PC-9 (cell line): Measurements from ENCODE around the gene SMCO2. TPM values are rescaled to one million over a fixed set of nuclear protein-coding genes. Genes with fewer than 3 reads are reported as not detected.

Source experiments
- BruUV-seq: library from RNA; stranded (reverse); fragments of 400-500 nt; replicated peaks from 2 replicates; lab custom pipeline; 2021; lab: Mats Ljungman, UMichigan
- CTCF ChIA-PET: fragments of 300-600 bp; sonication (Branson Sonifier 250); formaldehyde crosslinking; loops from one replicate; lab custom pipeline; 2022; ENCODE audit warnings: antibody characterized with exemption; lab: Charles Lee
- POLR2A ChIA-PET: fragments of 300-600 bp; sonication (Branson Sonifier 250); formaldehyde crosslinking; loops from one replicate; lab custom pipeline; 2022; ENCODE audit warnings: antibody characterized with exemption; ENCODE audit not compliant: unreplicated experiment; lab: Charles Lee
- DNase-seq, 2 experiments: peaks; one replicate each; pipeline versions ENCODE4 v3.0.0 to v3.0.0-alpha.2; 2015 to 2022; ENCODE audit warnings: mixed read lengths in 1 of 2
- H2AFZ ChIP-seq: fragments of 200-600 bp; sonication (generic); 2 replicates; pipeline ENCODE4 v1.8.1; 2017; ENCODE audit warnings: antibody characterized with exemption
- H3F3A ChIP-seq: fragments of 200-600 bp; sonication (generic); 2 replicates; pipeline ENCODE4 v1.8.1; 2017; ENCODE audit warnings: antibody characterized with exemption, mild to moderate bottlenecking, low read depth; ENCODE audit not compliant: insufficient read depth
- H3K27ac ChIP-seq: fragments of 200-600 bp; sonication (generic); 2 replicates; pipeline ENCODE4 v1.6.1; 2016; ENCODE audit warnings: mixed run types
- H3K27me3 ChIP-seq: fragments of 200-600 bp; sonication (generic); 2 replicates; pipeline ENCODE4 v1.6.1; 2016; ENCODE audit warnings: low read depth, mixed run types; ENCODE audit not compliant: insufficient read depth
- H3K36me3 ChIP-seq: fragments of 200-600 bp; sonication (generic); 2 replicates; pipeline ENCODE4 v1.6.1; 2016; ENCODE audit warnings: low read depth, mixed run types
- H3K4me1 ChIP-seq: fragments of 200-600 bp; sonication (generic); replicated peaks from 2 replicates; pipeline ENCODE4 v1.6.1; 2016; ENCODE audit warnings: mixed run types; ENCODE audit not compliant: insufficient read depth
- H3K4me2 ChIP-seq: fragments of 200-600 bp; sonication (generic); 2 replicates; pipeline ENCODE4 v1.6.1; 2017; ENCODE audit warnings: mixed run types
- H3K4me3 ChIP-seq: fragments of 200-600 bp; sonication (generic); 2 replicates; pipeline ENCODE4 v1.6.1; 2016; ENCODE audit warnings: mixed run types
- H3K79me2 ChIP-seq: fragments of 200-600 bp; sonication (generic); 2 replicates; pipeline ENCODE4 v1.6.1; 2017; ENCODE audit warnings: low read depth, mixed run types
- H3K9me2 ChIP-seq: fragments of 200-600 bp; sonication (generic); 2 replicates; pipeline ENCODE4 v1.8.1; 2017; ENCODE audit warnings: mild to moderate bottlenecking; ENCODE audit not compliant: insufficient read depth
- H3K9me3 ChIP-seq: fragments of 200-600 bp; sonication (generic); 2 replicates; pipeline ENCODE4 v1.8.1; 2016; ENCODE audit warnings: low read depth; ENCODE audit not compliant: insufficient read depth
- H4K20me1 ChIP-seq: fragments of 200-600 bp; sonication (generic); 2 replicates; pipeline ENCODE4 v1.8.1; 2017; ENCODE audit not compliant: insufficient read depth
- CTCF ChIP-seq: fragments of 200-600 bp; sonication (generic); conservative IDR thresholded peaks from 2 replicates; pipeline ENCODE4 v1.6.1; 2017; ENCODE audit warnings: mixed run types, antibody characterized with exemption, mild to moderate bottlenecking, moderate library complexity
- EZH2 ChIP-seq: fragments of 200-600 bp; sonication (generic); IDR thresholded peaks from 2 replicates; pipeline ENCODE4 v1.8.0; 2017; ENCODE audit warnings: antibody characterized with exemption, low read depth
- intact Hi-C: fragments of 100-400 bp; cut with micrococcal nuclease; formaldehyde crosslinking; loops from one replicate; pipeline ENCODE4 v1.10.0; 2022; ENCODE audit not compliant: unreplicated experiment
- total RNA-seq: library from RNA; stranded (reverse); gene quantifications from 2 replicates; pipeline ENCODE4 v1.2.3, GENCODE V29; 2021

SMCO2 gene
- total RNA-seq, 1 experiment from 2014 or later = 3.7 TPM

GRCh38 chr12:27480016-27480415 is 33.5 kb downstream of the SMCO2 start:
- Histone ChIP-seq H3K9me3 (peaks cover 13% of the 10 kb centered on the region; the same call in 1 of the 2 replicates), H3K79me2 (no peaks in the 10 kb centered on the region), H2AFZ (no peak overlapping the region), H3K27ac (no peak overlapping the region), H3K4me2 (no peak overlapping the region), H3K27me3 (no peaks in the 10 kb centered on the region), H3F3A (no peaks in the 10 kb centered on the region), H3K4me3 (no peak overlapping the region), H3K4me1 (no peaks in the 10 kb centered on the region), H3K9me2 (no peaks in the 10 kb centered on the region), H3K36me3 (no peaks in the 10 kb centered on the region), H4K20me1 (no peaks in the 10 kb centered on the region)
- intact Hi-C loops = no loop called here
- no TSS peak for BruUV-seq
- CTCF ChIA-PET = no interaction called here
- TF ChIP-seq EZH2 = no peak
- TF ChIP-seq CTCF = no peak
- DNase-seq = no peak
- POLR2A ChIA-PET = no interaction called here

DNA sequence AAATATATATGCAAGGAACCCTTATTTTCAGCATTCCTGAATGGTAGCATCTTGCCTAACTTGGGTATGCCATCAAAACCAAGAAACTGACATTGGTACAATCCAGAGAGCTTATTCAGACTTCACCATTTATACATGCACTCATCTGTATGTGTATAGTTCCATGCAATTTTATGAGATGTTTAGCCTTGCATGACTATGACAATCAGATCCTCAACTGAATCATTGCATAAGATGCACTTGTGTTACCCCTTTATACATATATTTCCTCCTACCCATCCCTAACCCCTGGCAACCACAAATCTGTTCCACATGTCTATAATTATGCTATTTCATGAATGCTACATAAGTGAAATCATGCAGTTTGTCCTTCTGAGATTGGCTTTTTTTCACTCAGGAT is 40.4 kb downstream of the SMCO2 start:
- H3K27ac ChIP-seq = no peak overlapping the region
- no peaks in the 10 kb centered on the region for H4K20me1 ChIP-seq
- POLR2A ChIA-PET = interaction anchor here (0.5 kb wide), 1 partner anchor 172 kb away, joined by 3 read pairs; no protein-coding TSS in a partner anchor
- H3K4me3 ChIP-seq = no peak overlapping the region
- no peaks in the 10 kb centered on the region for H3K79me2 ChIP-seq
- intact Hi-C loops = no loop called here
- H2AFZ ChIP-seq = no peak overlapping the region
- H3F3A ChIP-seq = no peaks in the 10 kb centered on the region
- DNase-seq = no peak
- H3K27me3 ChIP-seq = no peaks in the 10 kb centered on the region
- no peak overlapping the region for H3K4me2 ChIP-seq
- H3K9me2 ChIP-seq = no peaks in the 10 kb centered on the region
- CTCF ChIA-PET = no interaction called here
- H3K9me3 ChIP-seq = no peaks in the 10 kb centered on the region
- TF ChIP-seq EZH2 (no peak), CTCF (no peak)
- BruUV-seq = no TSS peak
- no peaks in the 10 kb centered on the region for H3K36me3 ChIP-seq
- no peaks in the 10 kb centered on the region for H3K4me1 ChIP-seq

DNA sequence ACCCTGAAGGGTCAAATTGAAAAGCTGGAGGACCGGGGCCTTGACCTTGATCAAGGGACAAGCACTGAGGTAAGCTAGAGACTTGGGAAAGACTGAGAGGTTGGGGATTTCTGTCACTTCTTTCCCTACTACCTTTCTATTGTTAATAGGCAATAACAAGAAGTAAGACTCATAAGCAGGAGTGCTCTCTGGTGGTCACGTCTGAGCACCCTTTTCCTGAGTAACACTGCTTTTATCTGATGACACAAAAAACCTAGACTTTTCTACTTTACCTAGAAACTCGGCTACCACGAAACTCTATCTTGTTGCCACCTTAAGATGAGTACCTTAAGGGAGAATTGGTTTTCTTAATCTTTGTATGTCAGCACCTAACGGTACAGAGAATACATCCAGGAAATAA is 41.9 kb downstream of the SMCO2 start:
- H4K20me1 ChIP-seq = no peaks in the 10 kb centered on the region
- H3K9me2 ChIP-seq = no peaks in the 10 kb centered on the region
- no peak overlapping the region for H2AFZ ChIP-seq
- BruUV-seq = no TSS peak
- ChIA-PET POLR2A (no interaction called here), CTCF (no interaction called here)
- no peak for TF ChIP-seq EZH2
- TF ChIP-seq CTCF = no peak
- DNase-seq = no peak
- no peak overlapping the region for H3K4me3 ChIP-seq
- no peaks in the 10 kb centered on the region for H3K27me3 ChIP-seq
- no peak overlapping the region for H3K4me2 ChIP-seq
- no peaks in the 10 kb centered on the region for H3K9me3 ChIP-seq
- H3K27ac ChIP-seq = no peak overlapping the region
- no peaks in the 10 kb centered on the region for H3K36me3 ChIP-seq
- H3F3A ChIP-seq = no peaks in the 10 kb centered on the region
- no peaks in the 10 kb centered on the region for H3K4me1 ChIP-seq
- no peaks in the 10 kb centered on the region for H3K79me2 ChIP-seq
- intact Hi-C loops = no loop called here
